K562 (cell line): Measurements from ENCODE around the gene ARHGEF6. TPM values are rescaled to one million over a fixed set of nuclear protein-coding genes. Genes with fewer than 3 reads are reported as not detected.

ENCODE experiments used
- ADNP ChIP-seq: fragments of 200-800 bp; sonication (Bioruptor generic); IDR thresholded peaks from 2 replicates; pipeline ENCODE4 v1.6.1; 2016; ENCODE audit warnings: missing genetic modification characterization, missing compliant biosample characterization
- ARID3B ChIP-seq: fragments of 250-450 bp; sonication (Bioruptor Pico); IDR thresholded peaks from 2 replicates; pipeline ENCODE4 v1.4.0; 2020; ENCODE audit warnings: borderline replicate concordance
- ARNT ChIP-seq, 2 experiments: fragments of 450-650 bp; IDR thresholded peaks; 2 replicates each; pipeline ENCODE4 v1.6.1; 2016; ENCODE audit warnings: mild to moderate bottlenecking in 1 of 2
- ATF1 ChIP-seq, 2 experiments: fragments of 450-650 bp in 1 of 2; IDR thresholded peaks; 2 replicates each; pipeline ENCODE4 v1.6.1; 2016; ENCODE audit warnings: missing compliant biosample characterization in 1 of 2, missing genetic modification characterization in 1 of 2
- ATF6 ChIP-seq: sonication (generic); formaldehyde crosslinking; IDR thresholded peaks from 2 replicates; pipeline ENCODE4 v1.4.0; 2020; ENCODE audit warnings: mild to moderate bottlenecking, missing genetic modification reagents
- ATF7 ChIP-seq: fragments of 450-650 bp; IDR thresholded peaks from 2 replicates; pipeline ENCODE4 v1.7.1; 2014; ENCODE audit warnings: mild to moderate bottlenecking, moderate library complexity
- CAMTA2 ChIP-seq: fragments of 250-450 bp; sonication (Bioruptor Pico); conservative IDR thresholded peaks from 2 replicates; pipeline ENCODE4 v1.5.1; 2022
- DACH1 ChIP-seq: fragments of 450-650 bp; IDR thresholded peaks from 2 replicates; pipeline ENCODE4 v1.6.1; 2018; ENCODE audit not compliant: partially characterized antibody
- EGR1 ChIP-seq: fragments of 450-650 bp; conservative IDR thresholded peaks from 2 replicates; pipeline ENCODE4 v1.6.1; 2017; ENCODE audit warnings: mild to moderate bottlenecking
- ELF1 ChIP-seq: fragments of 200-800 bp; sonication (Bioruptor generic); IDR thresholded peaks from 2 replicates; pipeline ENCODE4 v1.6.1; 2016; ENCODE audit warnings: missing genetic modification characterization, missing compliant biosample characterization
- IFI16 ChIP-seq: fragments of 250-450 bp; sonication (Bioruptor Pico); IDR thresholded peaks from 2 replicates; pipeline ENCODE4 v2.1.2; 2022; ENCODE audit warnings: mild to moderate bottlenecking, inconsistent platforms
- MLLT1 ChIP-seq, 2 experiments: fragments of 450-650 bp; IDR thresholded peaks; 2 replicates each; pipeline ENCODE4 v1.6.1; 2016
- MTF1 ChIP-seq: fragments of 250-450 bp; sonication (Bioruptor Pico); IDR thresholded peaks from 2 replicates; pipeline ENCODE4 v1.9.0; 2021; ENCODE audit warnings: moderate library complexity, mild to moderate bottlenecking, inconsistent platforms, borderline replicate concordance
- MYBL2 ChIP-seq, 2 experiments: fragments of 450-650 bp in 1 of 2; sonication (generic) in 1 of 2; formaldehyde crosslinking in 1 of 2; IDR thresholded peaks; 2 replicates each; pipeline versions ENCODE4 v1.6.1 to v1.8.1; 2017 to 2022; ENCODE audit warnings: borderline replicate concordance in 1 of 2, inconsistent platforms in 1 of 2, low read depth in 1 of 2, mild to moderate bottlenecking in 1 of 2, missing genetic modification reagents in 1 of 2, moderate library complexity in 1 of 2
- SPI1 ChIP-seq: IDR thresholded peaks from 2 replicates; pipeline ENCODE4 v1.6.1; 2011; ENCODE audit warnings: low read depth, low read length, control low read depth, borderline replicate concordance
- TAL1 ChIP-seq: fragments of 450-650 bp; IDR thresholded peaks from 2 replicates; pipeline ENCODE4 v1.6.1; 2016; ENCODE audit warnings: mild to moderate bottlenecking
- TEAD4 ChIP-seq, 2 experiments: sonication (generic) in 1 of 2; formaldehyde crosslinking in 1 of 2; IDR thresholded peaks; 2 replicates each; pipeline versions ENCODE4 v1.6.1 to v1.8.0; 2012 to 2022; ENCODE audit warnings: borderline replicate concordance in 1 of 2, inconsistent platforms in 1 of 2, low read length in 1 of 2, mild to moderate bottlenecking in 1 of 2, missing genetic modification reagents in 1 of 2
- ZNF24 ChIP-seq: fragments of 450-650 bp; IDR thresholded peaks from 2 replicates; pipeline ENCODE4 v1.6.1; 2016
- ZNF639 ChIP-seq, 2 experiments: fragments of 200-800 bp in 1 of 2; sonication (Bioruptor generic) in 1 of 2; sonication (generic) in 1 of 2; formaldehyde crosslinking in 1 of 2; IDR thresholded peaks in 1 of 2; conservative IDR thresholded peaks in 1 of 2; 2 replicates each; pipeline versions ENCODE4 v1.5.0 to v1.6.1; 2016 to 2020; ENCODE audit warnings: missing compliant biosample characterization in 1 of 2, missing genetic modification characterization in 1 of 2, missing genetic modification reagents in 1 of 2
- polyA plus RNA-seq, 8 experiments: library from polyadenylated mRNA; depleted of rRNA in 4 of 8; stranded (reverse) in 5 of 8; unstranded in 3 of 8; fragments of >200 nt; fragmentation: Nextera tagmentation in 2 of 8; fragmentation: Illumina TruSeq in 1 of 8; extraction: Ambion mirVana in 2 of 8; extraction: Trizol in 1 of 8; gene quantifications; 2 replicates each; pipeline versions ENCODE4 v1.2.1 to v1.2.3, GENCODE V29; 2011 to 2014; ENCODE audit warnings: inconsistent platforms in 1 of 8, missing spikeins in 1 of 8
- total RNA-seq, 7 experiments: library from RNA; depleted of rRNA in 6 of 7; stranded (reverse); fragments of >200 nt in 6 of 7; fragmentation: Illumina TruSeq in 2 of 7; extraction: Trizol in 2 of 7; gene quantifications; 2 replicates each; pipeline versions ENCODE4 v1.2.1 to v1.2.3, GENCODE V29; 2011 to 2021; ENCODE audit warnings: low replicate concordance in 1 of 7
- TF ChIP-seq, protein P1 (sequence below): IDR thresholded peaks from 2 replicates; pipeline ENCODE4 v1.6.1; 2011; ENCODE audit warnings: borderline replicate concordance, low read depth, mild to moderate bottlenecking, moderate library complexity, low read length; ENCODE audit not compliant: insufficient read depth, poor library complexity, severe bottlenecking

ARHGEF6 gene
- total and polyA plus RNA-seq, 9 of the 15 experiments (the other 6 are each of a cell fraction or from before 2014, with no cell fraction given) = 2.9 to 22.1 (median 13.3) TPM

DNA sequence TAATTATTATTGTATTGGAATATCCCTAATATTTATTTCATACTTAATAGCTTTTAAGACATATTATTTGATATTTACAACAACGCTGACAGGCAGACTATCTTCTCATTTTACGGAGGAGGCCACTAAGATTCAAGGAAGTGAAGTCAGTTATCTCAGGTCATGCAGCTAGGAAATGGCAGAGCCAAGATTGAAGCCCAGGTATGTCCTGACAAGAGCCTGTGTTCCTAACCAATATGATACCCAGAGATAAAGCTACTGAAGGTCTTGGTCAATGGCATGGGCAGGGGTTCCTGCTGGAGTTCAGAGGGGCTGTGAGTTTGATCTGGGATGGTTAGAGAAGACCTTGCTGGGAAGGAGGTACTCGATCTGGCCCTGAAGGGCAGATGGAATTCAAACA is 47.1 kb downstream of the ARHGEF6 start (continued):
- TF ChIP-seq, protein P1, sequence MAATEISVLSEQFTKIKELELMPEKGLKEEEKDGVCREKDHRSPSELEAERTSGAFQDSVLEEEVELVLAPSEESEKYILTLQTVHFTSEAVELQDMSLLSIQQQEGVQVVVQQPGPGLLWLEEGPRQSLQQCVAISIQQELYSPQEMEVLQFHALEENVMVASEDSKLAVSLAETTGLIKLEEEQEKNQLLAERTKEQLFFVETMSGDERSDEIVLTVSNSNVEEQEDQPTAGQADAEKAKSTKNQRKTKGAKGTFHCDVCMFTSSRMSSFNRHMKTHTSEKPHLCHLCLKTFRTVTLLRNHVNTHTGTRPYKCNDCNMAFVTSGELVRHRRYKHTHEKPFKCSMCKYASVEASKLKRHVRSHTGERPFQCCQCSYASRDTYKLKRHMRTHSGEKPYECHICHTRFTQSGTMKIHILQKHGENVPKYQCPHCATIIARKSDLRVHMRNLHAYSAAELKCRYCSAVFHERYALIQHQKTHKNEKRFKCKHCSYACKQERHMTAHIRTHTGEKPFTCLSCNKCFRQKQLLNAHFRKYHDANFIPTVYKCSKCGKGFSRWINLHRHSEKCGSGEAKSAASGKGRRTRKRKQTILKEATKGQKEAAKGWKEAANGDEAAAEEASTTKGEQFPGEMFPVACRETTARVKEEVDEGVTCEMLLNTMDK = no peak
- TF ChIP-seq ATF7 = no peak
- TF ChIP-seq CAMTA2 = no peak
- TF ChIP-seq MTF1 (CRISPR knock-in tag) = no peak
- no peak for TF ChIP-seq ATF6
- peak; percentile 66 for TF ChIP-seq TEAD4 (IDR thresholded peaks at IDR 0.05; ENCODE audit: low read length)
- no peak for TF ChIP-seq TEAD4 (CRISPR knock-in tag; IDR thresholded peaks at IDR 0.05; ENCODE audit: borderline replicate concordance)
- TF ChIP-seq EGR1 = no peak
- TF ChIP-seq IFI16 = no peak
- no peak for TF ChIP-seq MYBL2 (IDR thresholded peaks at IDR 0.05; ENCODE audit: low read depth)
- TF ChIP-seq MYBL2 (CRISPR knock-in tag; IDR thresholded peaks at IDR 0.05; ENCODE audit: borderline replicate concordance) = no peak
- no peak for TF ChIP-seq ZNF639 (CRISPR knock-in tag; conservative IDR thresholded peaks at IDR 0.05 in 1 of 2, IDR thresholded peaks at IDR 0.05 in 1 of 2)
- TF ChIP-seq ARID3B (CRISPR knock-in tag) = no peak
- TF ChIP-seq SPI1 = no peak
- no peak for TF ChIP-seq DACH1
- TF ChIP-seq ZNF24 = no peak
- no peak for TF ChIP-seq ELF1 (tag)
- peak; percentile 46; the same call in 1 of the 2 replicates for TF ChIP-seq TAL1
- TF ChIP-seq MLLT1 (IDR thresholded peaks at IDR 0.05) = no peak
- TF ChIP-seq ADNP = no peak
- no peak for TF ChIP-seq ATF1 (CRISPR knock-in tag; IDR thresholded peaks at IDR 0.05)
- TF ChIP-seq ATF1 (tag; IDR thresholded peaks at IDR 0.05) = no peak
- no peak for TF ChIP-seq ARNT (IDR thresholded peaks at IDR 0.05)
